Activated naive CD4-positive, alpha-beta T cell treated with anti-CD3 and anti-CD28 coated beads, Interleukin-2, amount 10 ng/mL, durations not matched to agents 7 days and 5 days (primary cell): Measurements from ENCODE around the gene DNAJC30.
A peak's percentile ranks its signal among the peaks of the same experiment; 100 is the strongest.
"Not testable (repeated sequence)": the region's sequence is repeated elsewhere in the genome, so short reads cannot be mapped to it uniquely, and the experiment has no call there.

Experiments
- CTCF ChIA-PET: fragments of 350-600 bp; sonication (Branson Sonifier 250); formaldehyde crosslinking; loops from one replicate; lab custom pipeline; 2021; ENCODE audit warnings: antibody characterized with exemption; lab: Charles Lee
- DNase-seq: peaks from one replicate; pipeline ENCODE4 v3.0.0-alpha.2; 2020
- H3K27ac Mint-ChIP-seq: one replicate; pipeline ENCODE4 v1.8.0; 2021; ENCODE audit warnings: mild to moderate bottlenecking, moderate library complexity, mixed read lengths
- H3K27me3 Mint-ChIP-seq: one replicate; pipeline ENCODE4 v1.8.0; 2021; ENCODE audit warnings: mild to moderate bottlenecking, mixed read lengths
- H3K36me3 Mint-ChIP-seq: one replicate; pipeline ENCODE4 v1.8.0; 2021; ENCODE audit warnings: mixed read lengths
- H3K4me1 Mint-ChIP-seq: one replicate; pipeline ENCODE4 v1.8.0; 2021; ENCODE audit warnings: mixed read lengths
- H3K4me3 Mint-ChIP-seq: one replicate; pipeline ENCODE4 v1.8.0; 2021; ENCODE audit warnings: mild to moderate bottlenecking, moderate library complexity, mixed read lengths
- H3K9me3 Mint-ChIP-seq: one replicate; pipeline ENCODE4 v1.8.0; 2021; ENCODE audit warnings: mixed read lengths

Gene DNAJC30

DNA sequence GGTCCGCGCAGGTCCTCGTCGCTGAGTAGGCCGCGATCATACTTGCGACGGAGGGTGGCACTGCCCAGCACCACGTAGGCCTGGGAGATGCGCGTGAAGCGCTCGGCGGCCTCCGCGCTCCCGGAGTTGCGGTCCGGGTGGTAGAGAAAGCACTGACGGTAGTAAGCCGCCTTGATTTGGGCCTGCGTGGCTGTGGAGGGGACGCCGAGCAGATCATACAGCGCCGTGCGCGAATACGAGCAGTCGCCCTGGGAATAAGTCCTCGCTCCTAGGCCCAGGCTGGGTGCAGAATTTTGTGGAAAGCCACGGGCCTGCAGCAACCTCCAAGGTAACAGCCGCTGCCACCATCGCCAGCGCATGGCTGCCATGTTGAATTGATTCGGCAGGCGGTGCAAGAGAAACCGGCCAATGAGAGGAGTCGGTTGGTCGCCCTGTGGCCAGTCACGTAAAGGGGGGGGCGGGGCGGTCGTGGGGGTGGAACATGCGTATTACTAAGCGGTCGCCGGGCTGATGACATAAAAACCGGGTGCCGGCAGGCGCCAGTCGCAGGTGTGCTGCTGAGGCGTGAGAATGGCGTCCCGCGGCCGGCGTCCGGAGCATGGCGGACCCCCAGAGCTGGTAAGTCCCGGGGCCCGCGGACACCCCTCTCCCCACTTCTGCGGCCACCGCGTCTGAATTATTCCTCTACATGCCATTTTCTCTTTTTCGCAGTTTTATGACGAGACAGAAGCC is at the start of gene DNAJC30, which contains the start of gene BUD23:
DNAJC30 (minus strand) TSS at position 398 of the 732 bp plus-strand sequence; CDS start at position 368, 30 bp downstream.
BUD23 (plus strand) TSS at position 542 of the 732 bp plus-strand sequence; CDS start at position 571, 29 bp downstream.
- DNase-seq, result peak; percentile 99
- Mint-ChIP-seq H3K9me3 (no peaks in the 10 kb centered on the region), H3K27me3 (no peaks in the 10 kb centered on the region), H3K27ac (peak within 1 kb of the TSS; percentile 91), H3K4me3 (peak within 1 kb of the TSS; percentile 94), H3K36me3 (peaks cover 20% of the 10 kb centered on the region), H3K4me1 (peaks cover 47% of the 10 kb centered on the region)
- CTCF ChIA-PET, result no interaction called here

DNA sequence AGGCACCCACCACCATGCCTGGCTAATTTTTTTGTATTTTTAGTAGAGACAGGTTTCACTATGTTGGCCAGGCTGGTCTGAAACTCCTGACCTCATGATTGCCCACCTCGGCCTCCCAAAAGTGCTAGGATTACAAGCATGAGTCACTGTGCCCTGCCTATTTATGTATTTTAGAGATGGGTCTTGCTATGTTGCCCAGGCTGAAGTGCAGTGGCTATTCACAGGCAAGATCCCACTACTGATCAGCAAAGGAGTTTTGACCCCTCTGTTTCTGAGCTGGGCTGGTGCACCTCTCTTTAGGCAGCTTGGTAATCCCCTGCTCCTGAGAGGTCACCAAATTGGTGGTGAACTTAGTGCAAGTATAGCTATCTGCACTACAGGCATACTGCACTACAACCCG is 49.1 kb upstream of the DNAJC30 start:
- Mint-ChIP-seq H3K4me1 (peaks cover 15% of the 10 kb centered on the region), H3K9me3 (no peaks in the 10 kb centered on the region), H3K36me3 (peaks cover 3% of the 10 kb centered on the region), H3K27me3 (peaks cover 6% of the 10 kb centered on the region), H3K27ac (no peak overlapping the region), H3K4me3 (no peak overlapping the region)
- DNase-seq, result no peak
- CTCF ChIA-PET, result interaction anchor here (0.8 to 6.0 kb wide), 4 partner anchors 12 to 125 kb away, joined by 3 to 87 read pairs (median 6); partner anchors contain the start of gene STX1A

DNA sequence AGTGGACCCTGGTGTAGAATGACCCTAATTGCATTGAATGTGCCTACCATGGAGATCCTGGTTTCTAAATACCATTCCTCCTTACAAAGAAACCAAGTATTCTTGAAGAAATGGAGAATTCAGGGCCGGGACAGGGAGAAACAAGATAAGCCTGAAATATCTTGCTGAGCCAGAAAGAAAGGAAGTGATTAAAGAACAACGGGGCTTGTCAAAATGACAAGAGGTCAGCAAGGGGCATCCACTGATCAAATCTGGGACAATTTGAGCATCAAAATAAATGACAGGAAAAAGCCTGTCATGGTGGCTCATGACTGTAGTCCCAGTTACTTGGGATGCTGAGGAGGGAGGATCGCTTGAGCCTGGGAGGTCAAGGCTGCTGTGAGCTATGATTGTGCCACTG is 47.2 kb upstream of the DNAJC30 start:
- H3K4me1 Mint-ChIP-seq, result peaks cover 8% of the 10 kb centered on the region
- no peak overlapping the region for H3K4me3 Mint-ChIP-seq
- peaks cover 10% of the 10 kb centered on the region for H3K27me3 Mint-ChIP-seq
- H3K27ac Mint-ChIP-seq, result no peak overlapping the region
- no peak for DNase-seq
- no peaks in the 10 kb centered on the region for H3K36me3 Mint-ChIP-seq
- no peaks in the 10 kb centered on the region for H3K9me3 Mint-ChIP-seq
- CTCF ChIA-PET, result no interaction called here

DNA sequence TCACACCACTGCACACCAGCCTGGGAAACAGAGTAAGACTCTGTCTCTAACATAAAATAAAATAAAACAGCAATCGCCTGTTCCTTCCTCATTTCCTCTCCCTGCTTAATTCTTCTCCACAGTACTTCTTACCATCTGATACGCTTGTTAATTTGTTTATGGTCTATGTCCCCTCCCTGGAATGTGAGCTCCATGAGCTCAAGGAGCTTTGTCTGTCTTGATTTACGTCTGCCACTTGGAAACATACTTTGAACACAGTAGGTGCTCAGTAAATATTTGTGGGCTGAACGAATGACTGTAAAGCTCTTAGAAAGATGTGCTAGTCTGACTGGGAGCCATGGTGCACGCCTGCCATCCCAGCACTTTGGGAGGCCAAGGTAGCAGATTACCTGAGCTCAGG is 45.3 kb upstream of the DNAJC30 start:
- no peaks in the 10 kb centered on the region for H3K36me3 Mint-ChIP-seq
- no peak overlapping the region for H3K27ac Mint-ChIP-seq
- H3K4me1 Mint-ChIP-seq, result no peaks in the 10 kb centered on the region
- no peak for DNase-seq
- peaks cover 15% of the 10 kb centered on the region for H3K27me3 Mint-ChIP-seq
- H3K4me3 Mint-ChIP-seq, result no peak overlapping the region
- CTCF ChIA-PET, result interaction anchor here (1.2 to 1.9 kb wide), 2 partner anchors 100 to 122 kb away, joined by 3 to 12 read pairs; no protein-coding TSS in a partner anchor
- no peaks in the 10 kb centered on the region for H3K9me3 Mint-ChIP-seq

DNA sequence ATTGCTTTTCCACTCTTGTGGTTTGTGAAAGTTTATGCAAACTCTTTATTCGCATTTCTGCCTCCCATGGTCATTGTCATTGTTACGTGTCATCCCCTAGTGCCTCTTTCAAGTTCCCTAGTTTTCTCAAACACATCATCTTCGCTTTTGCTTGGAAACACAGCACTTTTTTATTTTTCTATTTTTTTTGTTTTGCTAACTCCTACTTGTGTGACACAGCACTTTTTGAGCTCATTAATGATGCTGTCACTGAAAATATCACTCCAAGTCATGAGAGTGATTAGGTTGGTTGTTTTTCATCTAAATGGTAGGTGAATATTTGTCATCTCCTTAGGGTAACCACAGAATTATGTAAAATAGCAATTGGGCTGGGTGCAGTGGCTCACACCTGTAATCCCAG is 44.7 kb upstream of the DNAJC30 start:
- H3K4me1 Mint-ChIP-seq, result no peaks in the 10 kb centered on the region
- no peak overlapping the region for H3K27ac Mint-ChIP-seq
- no peaks in the 10 kb centered on the region for H3K36me3 Mint-ChIP-seq
- DNase-seq, result no peak
- H3K27me3 Mint-ChIP-seq, result peaks cover 18% of the 10 kb centered on the region
- CTCF ChIA-PET, result interaction anchor here (1.2 to 1.9 kb wide), 2 partner anchors 99 to 121 kb away, joined by 3 to 12 read pairs; no protein-coding TSS in a partner anchor
- H3K4me3 Mint-ChIP-seq, result no peak overlapping the region
- no peaks in the 10 kb centered on the region for H3K9me3 Mint-ChIP-seq

DNA sequence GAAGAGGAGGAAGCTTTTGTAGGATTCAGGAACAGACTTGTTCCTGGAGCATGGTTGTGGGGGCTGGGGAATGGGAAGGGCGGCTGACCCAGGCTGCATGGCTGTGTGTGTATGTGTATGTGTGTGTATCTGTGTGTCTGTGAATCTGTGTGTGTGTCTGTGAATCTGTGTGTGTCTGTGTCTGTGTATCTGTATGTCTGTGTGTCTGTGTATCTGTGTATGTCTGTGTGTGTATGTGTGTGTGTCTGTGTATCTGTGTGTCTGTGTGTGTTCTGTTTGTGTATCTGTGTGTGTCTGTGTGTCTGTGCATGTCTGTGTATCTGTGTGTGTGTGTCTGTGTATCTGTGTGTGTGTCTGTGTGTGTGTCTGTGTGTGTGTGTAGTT is 42.8 kb upstream of the DNAJC30 start:
- Mint-ChIP-seq H3K27me3 (peaks cover 36% of the 10 kb centered on the region), H3K4me1 (no peaks in the 10 kb centered on the region), H3K36me3 (no peaks in the 10 kb centered on the region), H3K27ac (no peak overlapping the region), H3K9me3 (no peaks in the 10 kb centered on the region), H3K4me3 (no peak overlapping the region)
- CTCF ChIA-PET, result interaction anchor here (0.8 to 3.7 kb wide), 10 partner anchors 9 to 141 kb away, joined by 3 to 61 read pairs (median 4); no protein-coding TSS in a partner anchor
- DNase-seq, result no peak

DNA sequence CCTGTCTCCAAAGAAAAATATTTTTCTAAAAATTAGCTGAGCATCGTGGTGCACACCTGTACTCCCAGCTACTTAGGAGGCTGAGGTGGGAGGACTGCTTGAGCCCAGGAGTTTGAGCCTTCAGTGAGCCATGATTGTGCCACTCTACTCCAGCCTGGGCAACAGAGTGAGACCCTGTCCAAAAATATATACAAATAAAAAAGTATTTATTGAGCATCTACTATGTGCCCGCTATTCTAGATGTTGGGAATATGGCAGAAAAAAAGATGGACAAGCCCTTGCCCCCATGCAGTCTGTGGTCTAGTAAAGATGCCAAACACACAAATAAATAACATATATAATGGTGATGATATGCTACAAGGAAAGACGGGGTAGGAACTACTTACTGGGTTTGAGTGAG is 40.6 kb upstream of the DNAJC30 start:
- peaks cover 4% of the 10 kb centered on the region for H3K4me1 Mint-ChIP-seq
- no peaks in the 10 kb centered on the region for H3K9me3 Mint-ChIP-seq
- CTCF ChIA-PET, result interaction anchor here (3.0 to 3.7 kb wide), 2 partner anchors 114 to 118 kb away, joined by 18 to 61 read pairs; no protein-coding TSS in a partner anchor
- H3K36me3 Mint-ChIP-seq, result no peaks in the 10 kb centered on the region
- peaks cover 50% of the 10 kb centered on the region for H3K27me3 Mint-ChIP-seq
- H3K4me3 Mint-ChIP-seq, result no peak overlapping the region
- H3K27ac Mint-ChIP-seq, result no peak overlapping the region
- DNase-seq, result no peak

DNA sequence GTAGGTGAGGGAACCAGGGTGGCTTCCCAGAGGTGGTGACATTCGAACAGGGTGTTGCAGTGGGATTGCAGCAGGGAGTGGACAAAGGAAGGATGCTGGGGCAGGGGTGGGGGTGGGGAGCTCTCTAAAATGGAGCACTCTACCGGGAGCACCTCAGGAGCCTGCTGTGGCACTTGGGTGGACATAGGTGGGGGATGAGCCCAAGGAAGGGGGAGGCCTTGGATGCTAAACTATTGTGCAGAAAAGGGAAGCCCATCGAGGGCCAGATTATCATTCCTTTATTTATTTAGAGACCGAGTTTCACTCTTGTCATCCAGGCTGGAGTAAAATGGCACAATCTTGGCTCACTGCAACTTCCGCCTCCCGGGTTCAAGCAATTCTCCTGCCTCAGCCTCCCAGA is 39.5 kb upstream of the DNAJC30 start:
- no peak for DNase-seq
- CTCF ChIA-PET, result interaction anchor here (0.8 to 2.1 kb wide), 2 partner anchors 13 to 116 kb away, joined by 3 to 7 read pairs; no protein-coding TSS in a partner anchor
- no peak overlapping the region for H3K4me3 Mint-ChIP-seq
- H3K27ac Mint-ChIP-seq, result no peak overlapping the region
- H3K9me3 Mint-ChIP-seq, result no peaks in the 10 kb centered on the region
- peaks cover 58% of the 10 kb centered on the region for H3K27me3 Mint-ChIP-seq
- H3K4me1 Mint-ChIP-seq, result peaks cover 13% of the 10 kb centered on the region
- no peaks in the 10 kb centered on the region for H3K36me3 Mint-ChIP-seq

DNA sequence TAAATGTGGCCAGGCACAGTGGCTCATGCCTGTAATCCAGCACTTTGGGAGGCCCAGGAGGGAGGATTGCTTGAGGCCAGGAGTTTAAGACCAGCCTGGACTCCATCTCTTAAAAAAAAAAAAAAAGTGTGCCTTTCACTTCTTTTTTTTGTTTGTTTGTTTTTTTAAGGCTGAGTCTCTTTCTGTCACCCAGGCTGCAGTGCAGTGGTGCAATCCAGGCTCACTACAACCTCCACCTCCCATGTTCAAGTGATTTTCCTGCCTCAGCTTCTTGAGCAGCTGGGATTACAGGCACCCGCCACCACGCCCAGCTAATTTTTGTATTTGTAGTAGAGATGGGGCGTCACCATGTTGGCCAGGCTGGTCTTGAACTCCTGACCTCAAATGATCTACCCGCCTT is 38.9 kb upstream of the DNAJC30 start:
- DNase-seq, H3K9me3 Mint-ChIP-seq, H3K27ac Mint-ChIP-seq, H3K4me3 Mint-ChIP-seq, H3K36me3 Mint-ChIP-seq: not testable (repeated sequence)
- H3K27me3 Mint-ChIP-seq, result peaks cover 63% of the 10 kb centered on the region
- CTCF ChIA-PET, result interaction anchor here (2.1 kb wide), 1 partner anchor 116 kb away, joined by 7 read pairs; no protein-coding TSS in a partner anchor
- peaks cover 19% of the 10 kb centered on the region for H3K4me1 Mint-ChIP-seq

DNA sequence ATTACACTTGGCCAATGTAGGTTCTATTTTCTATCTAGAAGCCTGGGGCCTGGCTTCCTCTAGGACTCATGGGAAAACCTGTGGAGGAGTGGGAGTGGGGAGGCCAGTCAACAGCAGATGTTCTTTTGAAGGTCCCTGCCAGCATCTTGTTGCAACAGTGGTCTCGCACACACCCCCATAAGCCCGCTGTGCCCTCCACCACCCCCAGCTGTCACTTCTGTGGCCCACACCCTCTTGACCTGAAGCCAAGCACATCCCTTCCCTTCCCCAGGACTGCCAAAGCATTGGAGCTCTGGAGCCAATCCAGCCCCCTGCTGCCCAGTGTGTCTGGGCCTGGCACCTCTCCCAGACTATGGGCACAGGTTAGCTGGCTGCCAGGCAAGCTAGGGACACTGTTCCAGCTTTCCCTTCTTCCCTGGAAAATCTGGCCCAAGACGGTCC is 38.1 kb upstream of the DNAJC30 start:
- no peak for DNase-seq
- Mint-ChIP-seq H3K36me3 (peaks cover 3% of the 10 kb centered on the region), H3K4me3 (no peak overlapping the region), H3K27ac (no peak overlapping the region), H3K9me3 (no peaks in the 10 kb centered on the region), H3K27me3 (peaks cover 65% of the 10 kb centered on the region), H3K4me1 (peaks cover 25% of the 10 kb centered on the region)
- CTCF ChIA-PET, result interaction anchor here (2.1 kb wide), 1 partner anchor 115 kb away, joined by 7 read pairs; no protein-coding TSS in a partner anchor

DNA sequence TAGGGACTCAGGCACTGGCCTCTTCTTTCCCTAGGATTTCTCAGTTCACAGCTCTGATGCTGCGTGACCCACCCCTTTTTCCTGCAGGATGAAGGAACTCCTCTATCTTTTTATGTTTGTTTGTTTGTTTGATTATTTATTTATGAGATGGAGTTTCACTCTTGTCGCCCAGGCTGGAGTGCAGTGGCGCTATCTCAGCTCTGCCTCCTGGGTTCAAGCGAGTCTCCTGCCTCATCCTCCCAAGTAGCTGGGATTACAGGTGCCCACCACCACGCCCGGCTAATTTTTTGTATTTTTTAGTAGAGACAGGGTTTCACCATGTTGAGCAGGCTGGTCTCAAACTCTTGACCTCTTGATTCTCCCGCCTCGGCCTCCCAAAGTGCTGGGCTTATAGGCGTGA is 37.2 kb upstream of the DNAJC30 start:
- H3K36me3 Mint-ChIP-seq, DNase-seq, H3K27ac Mint-ChIP-seq, H3K9me3 Mint-ChIP-seq: not testable (repeated sequence)
- H3K4me3 Mint-ChIP-seq, result peak overlapping the region; percentile 76
- H3K27me3 Mint-ChIP-seq, result peaks cover 75% of the 10 kb centered on the region
- H3K4me1 Mint-ChIP-seq, result peaks cover 33% of the 10 kb centered on the region
- CTCF ChIA-PET, result interaction anchor here (0.6 to 1.5 kb wide), 2 partner anchors 12 to 119 kb away, joined by 3 read pairs; no protein-coding TSS in a partner anchor

DNA sequence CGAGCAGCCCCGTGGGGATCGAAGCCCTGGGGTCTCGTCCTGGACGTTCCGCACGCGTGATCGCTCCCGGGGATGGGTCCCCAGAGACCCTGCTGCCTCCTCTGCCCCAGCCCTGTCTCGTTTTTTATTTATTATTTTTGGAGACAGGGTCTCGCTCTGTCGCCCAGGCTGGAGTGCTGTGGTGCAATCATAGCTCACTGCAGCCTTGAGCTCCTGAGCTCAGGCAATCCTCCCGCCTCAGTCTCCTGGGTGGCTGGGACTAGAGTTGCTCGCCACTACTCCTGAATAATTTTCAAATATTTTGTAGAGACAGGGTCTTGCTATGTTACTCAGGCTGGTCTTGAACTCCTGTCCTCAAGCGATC is 36.5 kb upstream of the DNAJC30 start:
- DNase-seq, result no peak
- Mint-ChIP-seq H3K4me1 (peaks cover 33% of the 10 kb centered on the region), H3K27me3 (peaks cover 75% of the 10 kb centered on the region), H3K36me3 (peaks cover 3% of the 10 kb centered on the region), H3K4me3 (peak overlapping the region; percentile 76), H3K27ac (no peak overlapping the region), H3K9me3 (no peaks in the 10 kb centered on the region)
- CTCF ChIA-PET, result interaction anchor here (0.6 to 1.5 kb wide), 2 partner anchors 12 to 120 kb away, joined by 3 read pairs; no protein-coding TSS in a partner anchor

DNA sequence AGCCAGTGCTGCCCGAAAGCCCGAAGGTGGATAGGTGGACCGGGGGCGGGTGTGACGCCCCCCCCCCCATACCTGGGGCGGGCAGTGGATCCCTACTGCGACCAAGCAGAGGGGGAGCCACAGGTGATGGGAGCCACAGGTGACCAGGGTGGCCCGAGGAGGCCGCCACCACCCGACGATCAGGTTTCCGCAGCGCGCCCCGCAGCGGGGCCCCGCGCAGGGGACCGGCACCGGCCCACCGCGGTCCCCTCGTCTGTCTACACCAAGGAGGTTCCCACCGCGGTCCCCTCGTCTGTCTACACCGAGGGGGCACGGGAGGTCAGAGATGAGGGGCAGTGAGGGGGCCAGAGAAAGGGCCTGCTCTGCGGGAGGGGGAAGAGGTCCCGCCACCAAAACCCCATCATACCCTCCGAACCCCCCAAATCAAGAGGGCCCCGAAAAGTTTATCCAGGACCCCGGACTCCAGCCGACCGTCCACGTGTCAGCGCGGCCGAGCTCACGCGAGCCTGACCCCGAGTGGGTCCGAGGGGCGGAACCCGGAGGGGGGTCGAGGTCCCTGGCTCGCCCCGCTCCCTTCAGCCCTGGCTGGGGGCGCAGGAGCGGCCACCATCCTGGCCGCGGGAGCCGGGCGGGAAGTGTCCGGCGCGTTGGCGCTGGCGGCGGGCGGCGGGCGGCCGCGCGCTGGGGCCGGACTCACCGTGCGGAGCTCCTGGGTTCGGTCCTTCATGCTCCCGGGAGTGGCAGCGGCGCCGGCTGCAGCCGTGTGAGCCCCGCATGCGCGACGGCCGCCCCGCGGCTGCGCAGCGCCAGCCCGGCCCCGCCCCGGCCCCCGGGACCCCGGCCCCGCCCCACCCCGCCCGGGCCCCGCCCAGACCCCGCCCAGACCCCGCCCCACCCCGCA is 35.9 kb upstream of the DNAJC30 start, which contains the start of gene STX1A:
STX1A (minus strand) TSS at position 765 of the 901 bp plus-strand sequence; CDS start at position 727, 38 bp downstream.
- Mint-ChIP-seq H3K27me3 (peaks cover 78% of the 10 kb centered on the region), H3K9me3 (no peaks in the 10 kb centered on the region), H3K4me1 (peaks cover 33% of the 10 kb centered on the region), H3K27ac (no peak within 1 kb of the TSS), H3K36me3 (peaks cover 3% of the 10 kb centered on the region), H3K4me3 (peak within 1 kb of the TSS; percentile 86)
- peak; percentile 78 for DNase-seq
- CTCF ChIA-PET, result interaction anchor here (1.5 kb wide), 1 partner anchor 13 kb away, joined by 3 read pairs; no protein-coding TSS in a partner anchor
